K562 (cell line): ENCODE results near the gene ANKRD13C. TPM values are rescaled to one million over a fixed set of nuclear protein-coding genes. Genes with fewer than 3 reads are reported as not detected.

Source experiments
- EGR1 ChIP-seq: fragments of 450-650 bp; conservative IDR thresholded peaks from 2 replicates; pipeline ENCODE4 v1.6.1; 2017; ENCODE audit warnings: mild to moderate bottlenecking
- FOXA3 ChIP-seq, 2 experiments: fragments of 450-650 bp in 1 of 2; sonication (generic) in 1 of 2; formaldehyde crosslinking; IDR thresholded peaks in 1 of 2; conservative IDR thresholded peaks in 1 of 2; 2 replicates each; pipeline versions ENCODE4 v1.4.0 to v1.8.0; 2020 to 2022; ENCODE audit warnings: mild to moderate bottlenecking in 2 of 2, missing genetic modification reagents in 1 of 2
- KDM1A ChIP-seq, 2 experiments: fragments of 450-650 bp; IDR thresholded peaks; 2 replicates each; pipeline ENCODE4 v1.6.1; 2016; ENCODE audit warnings: mild to moderate bottlenecking in 2 of 2
- MECOM ChIP-seq: fragments of 250-450 bp; sonication (Bioruptor Pico); IDR thresholded peaks from 2 replicates; pipeline ENCODE4 v1.8.0; 2022; ENCODE audit warnings: inconsistent platforms
- MYC ChIP-seq, 2 experiments: fragments of 250-450 bp in 1 of 2; sonication (Bioruptor Pico) in 1 of 2; IDR thresholded peaks; 2 replicates each; pipeline versions ENCODE4 v1.5.1 to v1.6.1; 2012 to 2021; ENCODE audit warnings: low read depth in 2 of 2, borderline replicate concordance in 1 of 2, improper control_type of control experiment in 1 of 2, low read length in 1 of 2, mild to moderate bottlenecking in 1 of 2, moderate library complexity in 1 of 2
- ZNF253 ChIP-seq: fragments of 250-450 bp; sonication (Bioruptor Pico); conservative IDR thresholded peaks from 2 replicates; pipeline ENCODE4 v1.6.1; 2021; ENCODE audit warnings: mild to moderate bottlenecking
- ZNF316 ChIP-seq: fragments of 450-650 bp; IDR thresholded peaks from 2 replicates; pipeline ENCODE4 v1.6.1; 2016
- polyA plus RNA-seq, 8 experiments: library from polyadenylated mRNA; depleted of rRNA in 4 of 8; stranded (reverse) in 5 of 8; unstranded in 3 of 8; fragments of >200 nt; fragmentation: Nextera tagmentation in 2 of 8; fragmentation: Illumina TruSeq in 1 of 8; extraction: Ambion mirVana in 2 of 8; extraction: Trizol in 1 of 8; gene quantifications; 2 replicates each; pipeline versions ENCODE4 v1.2.1 to v1.2.3, GENCODE V29; 2011 to 2014; ENCODE audit warnings: inconsistent platforms in 1 of 8, missing spikeins in 1 of 8
- total RNA-seq, 7 experiments: library from RNA; depleted of rRNA in 6 of 7; stranded (reverse); fragments of >200 nt in 6 of 7; fragmentation: Illumina TruSeq in 2 of 7; extraction: Trizol in 2 of 7; gene quantifications; 2 replicates each; pipeline versions ENCODE4 v1.2.1 to v1.2.3, GENCODE V29; 2011 to 2021; ENCODE audit warnings: low replicate concordance in 1 of 7
- TF ChIP-seq, protein P1 (sequence below), 2 experiments: fragments of 150-350 bp in 1 of 2; IDR thresholded peaks; 2 replicates each; pipeline ENCODE4 v1.6.1; 2012 to 2016; ENCODE audit warnings: low read depth in 2 of 2, low read length in 2 of 2, mild to moderate bottlenecking in 1 of 2, moderate library complexity in 1 of 2
- TF ChIP-seq, protein P2 (sequence below), 2 experiments: fragments of 450-650 bp in 1 of 2; sonication (generic) in 1 of 2; formaldehyde crosslinking; conservative IDR thresholded peaks; 2 replicates each; pipeline versions ENCODE4 v1.4.0 to v1.8.1; 2020 to 2022; ENCODE audit warnings: mild to moderate bottlenecking in 1 of 2, missing genetic modification reagents in 1 of 2

Gene ANKRD13C
- total and polyA plus RNA-seq, 9 of the 15 experiments (the other 6 are each of a cell fraction or from before 2014, with no cell fraction given), result 3.4 to 22.8 (median 12.5) TPM

GRCh38 chr1:70364439-70364838 lies 9.9 kb upstream of the ANKRD13C start (continued):
- TF ChIP-seq, protein P1, sequence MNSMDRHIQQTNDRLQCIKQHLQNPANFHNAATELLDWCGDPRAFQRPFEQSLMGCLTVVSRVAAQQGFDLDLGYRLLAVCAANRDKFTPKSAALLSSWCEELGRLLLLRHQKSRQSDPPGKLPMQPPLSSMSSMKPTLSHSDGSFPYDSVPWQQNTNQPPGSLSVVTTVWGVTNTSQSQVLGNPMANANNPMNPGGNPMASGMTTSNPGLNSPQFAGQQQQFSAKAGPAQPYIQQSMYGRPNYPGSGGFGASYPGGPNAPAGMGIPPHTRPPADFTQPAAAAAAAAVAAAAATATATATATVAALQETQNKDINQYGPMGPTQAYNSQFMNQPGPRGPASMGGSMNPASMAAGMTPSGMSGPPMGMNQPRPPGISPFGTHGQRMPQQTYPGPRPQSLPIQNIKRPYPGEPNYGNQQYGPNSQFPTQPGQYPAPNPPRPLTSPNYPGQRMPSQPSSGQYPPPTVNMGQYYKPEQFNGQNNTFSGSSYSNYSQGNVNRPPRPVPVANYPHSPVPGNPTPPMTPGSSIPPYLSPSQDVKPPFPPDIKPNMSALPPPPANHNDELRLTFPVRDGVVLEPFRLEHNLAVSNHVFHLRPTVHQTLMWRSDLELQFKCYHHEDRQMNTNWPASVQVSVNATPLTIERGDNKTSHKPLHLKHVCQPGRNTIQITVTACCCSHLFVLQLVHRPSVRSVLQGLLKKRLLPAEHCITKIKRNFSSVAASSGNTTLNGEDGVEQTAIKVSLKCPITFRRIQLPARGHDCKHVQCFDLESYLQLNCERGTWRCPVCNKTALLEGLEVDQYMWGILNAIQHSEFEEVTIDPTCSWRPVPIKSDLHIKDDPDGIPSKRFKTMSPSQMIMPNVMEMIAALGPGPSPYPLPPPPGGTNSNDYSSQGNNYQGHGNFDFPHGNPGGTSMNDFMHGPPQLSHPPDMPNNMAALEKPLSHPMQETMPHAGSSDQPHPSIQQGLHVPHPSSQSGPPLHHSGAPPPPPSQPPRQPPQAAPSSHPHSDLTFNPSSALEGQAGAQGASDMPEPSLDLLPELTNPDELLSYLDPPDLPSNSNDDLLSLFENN (IDR thresholded peaks at IDR 0.05; ENCODE audit: low read depth in 2 of 2, low read length in 2 of 2), result no peak
- no peak for TF ChIP-seq ZNF316
- TF ChIP-seq MECOM (CRISPR knock-in tag), result no peak
- TF ChIP-seq FOXA3 (CRISPR knock-in tag; conservative IDR thresholded peaks at IDR 0.05 in 1 of 2, IDR thresholded peaks at IDR 0.05 in 1 of 2), result no peak
- TF ChIP-seq MYC (IDR thresholded peaks at IDR 0.05; ENCODE audit: low read depth, low read length), result no peak
- no peak for TF ChIP-seq MYC (CRISPR knock-in tag; IDR thresholded peaks at IDR 0.05; ENCODE audit: borderline replicate concordance, low read depth)
- TF ChIP-seq, protein P2, sequence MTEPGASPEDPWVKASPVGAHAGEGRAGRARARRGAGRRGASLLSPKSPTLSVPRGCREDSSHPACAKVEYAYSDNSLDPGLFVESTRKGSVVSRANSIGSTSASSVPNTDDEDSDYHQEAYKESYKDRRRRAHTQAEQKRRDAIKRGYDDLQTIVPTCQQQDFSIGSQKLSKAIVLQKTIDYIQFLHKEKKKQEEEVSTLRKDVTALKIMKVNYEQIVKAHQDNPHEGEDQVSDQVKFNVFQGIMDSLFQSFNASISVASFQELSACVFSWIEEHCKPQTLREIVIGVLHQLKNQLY (CRISPR knock-in tag; conservative IDR thresholded peaks at IDR 0.05), result no peak
- TF ChIP-seq KDM1A (IDR thresholded peaks at IDR 0.05), result no peak
- TF ChIP-seq EGR1, result no peak
- no peak for TF ChIP-seq ZNF253 (CRISPR knock-in tag)
